GM21737 (cell line): ENCODE data around the gene SMNDC1.
"Not testable (repeated sequence)": the region's sequence is repeated elsewhere in the genome, so short reads cannot be mapped to it uniquely, and the experiment has no call there.

Source experiments
- ATAC-seq: cut with Tn5 transposase; IDR thresholded peaks from one replicate; pipeline ENCODE4 v1.9.1; 2021; ENCODE audit warnings: mild to moderate bottlenecking, moderate library complexity; ENCODE audit not compliant: unreplicated experiment

The SMNDC1 gene

DNA sequence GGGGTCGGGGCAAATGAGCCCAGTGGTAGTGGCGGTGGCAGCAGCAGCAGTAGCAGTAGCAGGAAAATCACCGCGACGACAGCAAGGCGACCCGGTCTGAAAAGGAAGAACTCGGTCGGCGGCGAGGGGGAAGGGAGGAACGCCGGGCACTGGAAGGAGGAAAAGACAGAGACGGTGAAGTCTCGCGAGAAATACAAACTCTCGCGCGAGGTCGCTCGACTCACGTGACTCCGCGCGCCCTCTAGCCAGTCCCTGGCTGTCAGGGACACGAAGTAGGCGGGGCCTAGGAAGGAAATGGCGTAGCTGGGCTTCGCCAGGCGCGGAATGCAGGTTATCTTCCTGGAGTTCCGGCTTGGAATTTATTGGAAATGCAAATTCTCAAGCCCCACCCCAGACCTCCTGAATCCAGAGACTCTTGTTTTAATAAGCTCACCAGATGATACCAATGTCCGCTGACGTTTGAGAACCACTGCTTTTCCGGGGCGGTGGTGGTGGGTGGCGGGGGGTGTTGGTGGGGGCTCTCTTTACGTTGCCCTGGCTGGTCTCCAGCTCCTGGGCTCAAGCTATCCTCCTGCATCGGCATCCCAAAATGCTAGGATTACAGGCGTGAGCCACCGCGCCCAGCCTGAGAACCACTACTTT is at the start of gene SMNDC1:
SMNDC1 (minus strand) TSS at position 141 of the 642 bp plus-strand sequence. CDS start 1,333 bp downstream, outside the sequence.
- ATAC-seq, result peak; percentile 91

DNA sequence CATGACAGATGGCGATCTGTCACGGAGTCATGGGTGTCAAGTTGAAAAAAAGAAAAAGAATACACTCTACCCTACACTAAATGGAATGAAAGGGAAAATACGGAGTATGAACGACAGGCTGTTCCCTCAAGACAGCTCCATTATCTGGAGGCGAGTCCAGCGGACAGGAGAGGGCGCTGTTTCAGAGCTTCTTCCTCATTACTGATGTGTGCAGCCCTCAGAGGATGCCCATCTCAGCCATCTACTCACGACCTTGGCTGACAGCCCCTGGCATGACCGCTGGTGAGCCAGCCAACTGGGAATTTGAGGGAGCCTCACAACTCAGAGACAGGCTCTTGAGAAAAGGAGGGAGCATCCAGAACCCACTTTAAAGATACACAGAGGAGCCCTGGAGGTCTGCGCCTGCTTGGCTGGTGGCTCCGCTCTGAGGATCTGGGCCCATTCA is 49.6 kb upstream of the SMNDC1 start:
- ATAC-seq, result no peak

DNA sequence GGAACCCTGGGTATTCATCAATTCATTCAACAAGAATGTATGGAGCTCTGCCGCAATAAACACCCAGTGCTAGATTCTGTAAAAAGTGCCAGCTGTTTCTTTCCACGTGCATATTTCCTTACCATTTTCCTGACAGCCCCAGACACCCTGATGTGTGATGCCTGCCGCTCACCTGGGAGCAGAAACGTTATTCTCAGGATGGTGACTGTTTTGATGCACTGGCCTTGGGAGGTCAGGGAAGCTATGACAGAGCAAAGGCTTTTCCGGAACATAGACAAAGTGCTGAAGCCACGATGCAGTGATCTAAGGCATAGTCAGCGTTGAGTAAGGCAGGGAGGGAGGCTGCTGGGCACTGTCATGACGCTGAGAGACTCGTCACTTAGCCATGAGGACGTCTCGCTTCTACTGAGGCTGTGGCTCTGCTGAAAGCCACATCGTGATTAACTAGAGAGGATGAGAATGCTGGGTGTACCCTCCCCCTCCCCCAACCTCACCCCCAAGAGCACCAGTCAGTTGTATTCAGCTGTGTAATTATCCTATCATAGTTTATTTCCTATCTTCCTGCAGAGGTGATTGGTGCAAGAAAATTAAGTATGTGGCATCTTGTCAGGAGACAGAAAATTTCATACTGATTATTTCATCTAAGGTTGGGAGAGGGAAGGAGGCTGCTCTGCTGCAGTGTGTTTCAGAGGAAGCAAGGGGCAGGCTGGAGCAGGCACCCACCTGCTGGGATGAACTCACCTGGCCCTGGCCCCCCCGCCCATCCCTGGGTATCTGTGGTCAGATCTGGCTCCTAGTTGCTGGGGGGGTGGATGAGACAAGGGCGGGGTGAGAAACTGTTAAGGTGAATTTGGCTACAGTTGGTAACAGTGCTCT is 48.8 kb upstream of the SMNDC1 start:
- ATAC-seq, result no peak

DNA sequence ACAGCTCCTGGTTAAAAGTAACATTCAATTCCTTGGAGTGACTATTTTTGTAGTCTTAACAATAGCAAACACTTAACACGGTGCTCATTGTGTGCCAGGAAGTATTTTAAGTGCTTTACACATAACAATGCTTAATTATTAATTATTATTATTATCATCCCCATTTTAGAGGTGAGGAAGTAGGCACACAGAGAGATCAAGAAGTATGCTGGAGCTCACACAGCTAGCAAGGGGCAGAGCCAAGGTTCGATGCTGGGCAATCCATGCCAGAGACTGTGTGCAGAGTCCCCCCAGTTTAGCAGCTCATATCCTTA is 48.2 kb upstream of the SMNDC1 start:
- ATAC-seq, result no peak

DNA sequence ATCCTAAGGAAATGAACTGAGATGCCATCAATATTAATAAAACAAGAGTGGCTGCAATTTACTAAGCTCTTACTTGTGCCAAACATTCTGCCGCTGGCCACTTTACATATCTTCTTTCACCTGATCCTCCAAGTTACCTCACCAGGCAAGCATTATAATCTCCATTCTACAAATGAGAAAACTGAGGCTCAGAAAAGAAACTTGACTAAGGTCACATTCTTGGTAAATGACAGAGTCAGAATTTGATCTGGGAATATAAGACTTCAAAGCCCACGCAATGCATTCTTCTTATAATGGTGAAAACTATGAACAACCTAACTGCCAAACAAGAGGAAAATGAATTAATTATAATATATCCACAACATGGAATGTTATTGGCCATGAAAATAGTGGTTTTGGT is 46.1 kb upstream of the SMNDC1 start:
- ATAC-seq, result no peak

DNA sequence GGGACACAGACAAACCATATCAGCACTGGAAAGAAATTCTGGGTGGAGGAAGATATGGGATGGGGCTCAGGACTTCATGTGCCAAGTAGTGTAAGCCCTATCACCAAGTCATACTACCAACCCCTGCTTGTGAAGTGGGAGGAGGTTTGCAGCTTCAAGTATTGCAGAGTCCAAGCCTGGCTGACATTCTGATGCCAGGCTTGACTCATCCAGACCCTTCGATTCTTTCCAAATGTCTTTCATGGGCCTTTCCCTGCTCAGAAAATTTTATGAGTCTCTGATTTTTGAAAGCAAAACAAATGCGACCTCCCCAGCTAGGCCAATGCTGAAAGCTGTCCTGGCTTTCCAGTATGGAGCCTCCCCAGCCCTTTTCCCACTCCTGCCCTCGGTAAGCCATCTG is 45.1 kb upstream of the SMNDC1 start:
- no peak for ATAC-seq

DNA sequence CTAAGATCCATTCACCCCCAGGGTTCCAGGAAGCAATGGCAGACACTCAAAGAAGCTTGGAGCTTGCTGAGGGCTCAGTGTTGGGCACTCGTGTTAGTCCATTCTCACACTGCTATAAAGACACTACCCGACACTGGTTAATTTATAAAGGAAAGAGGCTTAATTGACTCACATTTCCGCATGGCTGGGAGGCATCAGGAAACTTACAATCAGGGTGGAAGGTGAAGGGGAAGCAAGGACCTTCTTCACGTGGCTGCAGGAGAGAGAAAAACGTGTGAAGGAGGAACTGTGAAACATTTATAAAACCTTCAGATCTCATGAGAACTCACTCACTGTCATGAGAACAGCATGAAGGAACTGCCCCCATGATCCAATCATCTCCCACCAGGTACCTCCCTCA is 44.7 kb upstream of the SMNDC1 start:
- no peak for ATAC-seq

DNA sequence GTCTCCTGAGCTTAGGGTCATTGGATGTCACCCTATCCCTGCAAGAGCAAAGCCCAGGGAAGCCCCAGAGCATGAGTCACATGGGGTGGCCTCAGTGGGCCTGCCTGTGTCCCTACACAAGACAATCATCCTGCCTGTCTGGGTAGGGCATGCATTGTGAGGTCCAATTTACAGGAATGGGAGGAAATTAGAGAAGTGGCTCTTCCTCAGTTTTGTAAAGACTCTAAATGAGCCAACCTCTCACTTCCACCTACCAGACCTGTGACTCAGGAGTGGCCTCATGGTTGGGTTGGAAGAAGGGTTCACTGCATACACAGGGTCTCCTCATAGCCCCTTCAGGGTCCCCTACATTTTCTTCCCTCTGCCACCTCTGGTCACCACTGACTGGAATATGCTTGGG is 43.6 kb upstream of the SMNDC1 start:
- no peak for ATAC-seq

DNA sequence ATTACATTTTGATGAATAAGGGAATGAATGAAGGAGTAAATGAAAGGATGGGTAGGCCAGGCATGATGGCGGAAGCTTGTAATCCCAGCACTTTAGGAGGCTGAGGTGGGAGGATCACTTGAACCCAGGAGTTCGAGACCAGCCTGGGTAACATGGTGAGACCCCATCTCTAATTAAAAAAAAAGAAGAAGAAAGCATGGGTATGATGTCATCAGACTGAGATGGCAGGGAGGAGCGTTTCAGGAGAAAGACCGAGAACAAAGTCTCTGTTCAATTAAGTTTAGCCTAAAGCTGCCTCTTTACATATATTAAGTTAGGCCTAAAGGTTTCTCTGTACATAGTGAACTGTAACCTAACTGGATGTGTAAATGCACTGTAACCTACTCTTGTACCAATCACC is 42.2 kb upstream of the SMNDC1 start:
- no peak for ATAC-seq

DNA sequence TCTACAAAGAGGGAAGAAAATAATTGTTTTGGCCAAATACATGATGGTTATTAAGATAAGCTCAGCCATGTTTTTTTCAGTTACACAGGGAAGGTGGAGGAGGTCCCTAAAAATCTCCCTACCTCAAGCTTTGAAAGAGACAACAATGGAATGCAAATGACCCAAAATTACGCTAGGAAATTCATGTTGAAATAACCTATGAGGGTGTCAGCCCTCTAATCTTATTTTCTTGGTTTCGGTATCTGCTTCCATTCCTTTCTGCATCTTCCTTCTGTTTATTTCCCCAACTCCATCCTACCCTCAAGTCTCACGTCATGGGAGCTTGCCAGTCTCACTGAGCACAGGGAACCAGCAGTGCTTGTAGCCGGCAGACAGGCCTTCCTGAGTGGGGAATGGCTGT is 40.6 kb upstream of the SMNDC1 start:
- ATAC-seq, result no peak

DNA sequence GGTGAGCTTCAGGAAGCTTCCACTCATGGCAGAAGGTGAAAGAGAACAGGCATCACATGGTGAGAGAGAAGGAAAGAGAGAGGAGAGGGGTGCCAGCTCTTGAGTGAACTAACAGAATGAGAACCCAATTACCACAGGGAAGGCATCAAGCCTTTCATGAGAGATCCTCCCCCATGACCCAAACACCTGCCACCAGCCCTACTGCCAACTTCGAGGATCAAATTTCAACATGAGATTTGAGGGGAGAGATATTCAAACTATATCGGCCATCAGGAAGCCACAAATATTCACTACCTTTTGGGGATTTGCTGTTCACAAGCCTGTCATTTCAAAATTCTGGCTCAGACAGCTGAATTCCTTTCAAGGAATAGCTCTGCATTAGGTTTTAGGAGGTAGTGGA is 39.9 kb upstream of the SMNDC1 start:
- ATAC-seq, result no peak

DNA sequence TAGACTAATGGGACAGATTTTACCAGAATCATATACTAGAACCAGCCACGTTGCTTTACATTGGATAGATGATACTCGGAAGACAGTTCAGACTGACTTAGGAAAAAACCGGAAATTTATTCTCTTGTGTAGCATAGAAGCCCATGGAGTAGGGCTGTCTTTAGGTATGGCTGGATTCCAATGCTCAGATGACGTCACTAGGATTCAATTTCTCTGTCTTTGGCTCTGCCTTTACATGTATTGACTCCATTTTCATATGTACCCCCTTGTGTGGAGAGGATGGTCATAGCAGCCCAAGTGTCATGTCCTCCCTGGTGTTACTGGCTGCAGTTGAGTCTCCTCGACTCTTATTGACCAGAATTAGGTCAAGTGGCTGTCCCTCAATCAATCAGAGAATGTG is 39.2 kb upstream of the SMNDC1 start:
- no peak for ATAC-seq

DNA sequence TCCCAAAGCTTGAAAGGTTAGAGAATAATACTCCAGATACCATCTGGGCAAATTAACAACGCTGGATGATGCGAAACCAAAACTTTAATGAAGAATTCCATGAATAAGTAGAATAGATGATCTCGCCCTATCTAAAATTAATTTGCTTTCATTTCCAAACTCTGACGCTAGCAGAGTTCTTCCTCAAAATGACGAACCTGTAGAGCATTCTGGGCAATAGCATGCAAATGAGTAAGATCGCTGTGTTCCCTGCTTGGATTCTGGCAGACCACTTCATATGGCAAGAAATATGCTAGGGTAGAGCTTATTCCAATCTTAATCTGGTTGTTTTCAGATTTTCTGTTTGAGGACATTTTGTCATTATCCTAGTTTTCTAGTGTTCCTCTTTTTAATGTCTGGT is 36.1 kb upstream of the SMNDC1 start:
- ATAC-seq, result no peak

DNA sequence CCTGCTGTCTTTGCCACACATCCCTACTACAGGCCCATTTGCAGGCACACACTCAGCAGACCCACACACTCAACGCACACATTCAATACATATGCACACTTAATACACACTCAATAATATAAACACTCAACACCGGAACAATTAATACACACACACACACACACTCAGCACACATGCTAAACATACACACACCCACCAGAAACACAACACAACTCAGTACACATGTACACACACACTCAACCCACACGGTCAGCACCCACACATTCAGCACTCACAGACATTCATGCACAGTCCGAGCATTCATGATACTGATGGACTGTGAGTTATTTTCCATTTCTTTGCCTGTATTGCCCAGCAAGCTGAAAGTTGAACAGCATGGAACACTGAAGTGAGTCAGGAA is 35.4 kb upstream of the SMNDC1 start:
- no peak for ATAC-seq

DNA sequence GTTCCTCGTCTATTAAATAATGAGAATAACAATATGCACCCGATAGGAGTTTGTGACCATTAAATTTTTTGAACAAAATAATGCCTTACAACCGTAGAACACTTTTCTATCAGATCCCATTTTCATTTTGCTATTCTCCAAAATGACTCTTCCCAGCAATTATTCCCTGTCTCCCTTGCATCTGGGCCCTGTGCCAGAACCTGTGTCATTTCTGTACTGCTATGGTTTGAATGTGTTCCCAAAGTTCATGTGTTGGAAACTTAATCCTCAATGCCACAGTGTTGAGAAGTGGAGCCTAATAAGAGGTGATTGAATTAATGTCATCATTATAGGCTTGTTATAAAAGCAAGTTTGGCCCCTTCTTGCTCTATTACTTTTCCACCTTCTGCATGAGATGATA is 33.2 kb upstream of the SMNDC1 start:
- no peak for ATAC-seq

DNA sequence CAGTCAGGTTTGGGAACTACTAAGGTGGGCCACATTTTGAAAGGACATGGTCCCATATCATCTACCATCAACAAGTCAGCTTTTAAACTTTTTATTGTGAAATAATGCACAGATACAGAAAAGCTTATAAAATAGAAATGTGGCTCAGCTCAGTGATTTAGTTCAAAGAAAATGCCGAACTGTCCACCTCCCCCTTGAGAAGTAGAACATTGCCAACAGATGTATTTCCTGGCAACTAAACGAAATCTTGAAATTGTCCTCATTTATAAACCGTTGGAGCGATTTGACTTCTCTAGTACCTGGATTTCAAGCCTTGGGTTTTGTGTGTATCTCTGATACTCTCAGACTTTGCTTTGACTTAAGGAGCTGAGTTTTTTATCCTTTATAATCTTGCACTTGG is 32.7 kb upstream of the SMNDC1 start:
- ATAC-seq, result no peak

DNA sequence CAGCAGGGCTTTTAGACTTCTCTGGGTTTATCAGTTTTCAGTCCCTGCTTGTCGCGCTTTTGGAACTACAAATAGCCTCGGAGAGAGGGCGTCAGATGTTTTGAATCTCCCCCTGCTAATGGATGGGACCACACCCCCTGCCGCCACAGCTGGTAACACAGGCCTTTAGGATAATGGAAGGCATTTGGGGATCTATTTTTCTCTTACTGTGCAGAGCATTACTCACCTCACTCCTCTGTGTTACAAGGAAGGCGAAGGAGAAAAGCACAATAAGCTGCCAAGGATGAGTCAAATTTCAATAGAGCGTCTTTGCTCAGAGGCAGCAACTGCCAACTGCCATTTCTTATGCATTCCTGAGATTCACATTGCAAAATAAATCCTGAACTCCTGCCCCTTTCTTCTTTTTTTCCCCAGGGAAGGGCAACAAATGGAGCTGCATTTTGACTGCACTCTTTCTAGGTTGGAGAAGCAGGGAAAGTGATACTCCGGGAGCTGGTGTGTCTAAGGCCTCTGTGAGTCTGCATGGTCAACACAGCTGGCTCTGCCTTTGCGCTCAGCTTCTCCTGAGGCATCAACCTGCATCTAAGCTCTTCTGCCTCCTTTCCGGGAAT is 31.5 kb upstream of the SMNDC1 start:
- ATAC-seq, result no peak

DNA sequence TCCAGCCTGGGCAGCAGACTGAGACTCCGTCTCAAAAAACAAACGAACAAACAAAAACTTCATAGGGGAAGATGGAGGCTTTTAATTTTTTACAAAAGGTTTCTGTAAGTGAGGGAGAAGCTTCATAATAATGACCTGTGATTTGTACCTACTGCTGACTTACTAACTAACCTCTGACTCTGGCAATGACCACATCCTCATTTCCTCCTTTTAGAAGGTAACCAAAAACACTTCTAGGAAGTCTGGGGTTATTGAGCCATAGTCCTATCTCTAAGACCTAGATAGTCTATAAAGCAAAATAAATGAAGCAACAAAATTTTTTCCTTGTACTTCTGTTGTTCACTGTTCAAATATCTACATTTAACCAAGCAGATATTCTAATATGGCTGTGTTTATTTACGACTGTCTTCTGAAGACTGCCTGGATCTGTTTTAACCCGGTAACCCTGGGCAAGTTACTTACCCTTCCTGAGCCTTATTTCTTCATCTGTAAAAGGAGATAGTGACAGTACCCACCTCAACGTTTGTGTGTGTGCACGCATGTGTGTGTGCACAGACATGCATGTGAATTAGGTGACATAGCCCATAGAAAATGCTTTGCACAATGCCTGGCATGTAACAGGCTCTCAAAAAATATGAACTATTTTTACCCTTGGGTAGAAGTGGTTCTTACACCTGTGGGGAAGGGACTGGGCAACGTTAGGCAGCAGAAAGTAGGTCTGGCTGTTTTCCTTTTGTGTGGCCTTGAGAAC is 30.8 kb upstream of the SMNDC1 start:
- no peak for ATAC-seq

DNA sequence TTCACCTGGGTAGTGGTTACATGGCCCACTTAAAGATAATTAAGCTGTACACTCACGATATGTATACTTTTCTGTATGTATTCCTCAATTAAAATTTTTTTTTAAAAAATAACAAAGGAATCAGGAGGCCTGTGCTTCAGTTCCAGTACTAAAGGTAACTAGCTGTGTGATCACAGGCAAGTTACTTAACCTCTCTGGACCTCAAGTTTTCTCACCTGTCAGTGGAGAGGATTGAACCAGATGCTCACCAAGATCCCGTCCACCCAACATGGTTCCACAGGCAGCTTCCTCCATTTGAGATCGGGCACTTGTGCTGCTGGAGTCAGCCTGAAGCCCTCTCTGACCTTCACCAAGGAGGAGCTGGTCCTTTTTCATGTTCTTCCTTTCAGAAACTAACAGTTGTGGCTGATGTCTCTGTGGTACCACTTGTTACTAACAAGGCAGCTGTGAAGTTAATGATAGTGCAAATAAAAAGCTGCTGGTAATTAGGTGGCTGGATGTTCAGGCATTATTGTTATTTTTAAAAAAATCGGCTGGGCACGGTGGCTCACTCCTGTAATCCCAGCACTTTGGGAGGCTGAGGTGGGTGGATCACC is 29.4 kb upstream of the SMNDC1 start:
- ATAC-seq, result no peak

DNA sequence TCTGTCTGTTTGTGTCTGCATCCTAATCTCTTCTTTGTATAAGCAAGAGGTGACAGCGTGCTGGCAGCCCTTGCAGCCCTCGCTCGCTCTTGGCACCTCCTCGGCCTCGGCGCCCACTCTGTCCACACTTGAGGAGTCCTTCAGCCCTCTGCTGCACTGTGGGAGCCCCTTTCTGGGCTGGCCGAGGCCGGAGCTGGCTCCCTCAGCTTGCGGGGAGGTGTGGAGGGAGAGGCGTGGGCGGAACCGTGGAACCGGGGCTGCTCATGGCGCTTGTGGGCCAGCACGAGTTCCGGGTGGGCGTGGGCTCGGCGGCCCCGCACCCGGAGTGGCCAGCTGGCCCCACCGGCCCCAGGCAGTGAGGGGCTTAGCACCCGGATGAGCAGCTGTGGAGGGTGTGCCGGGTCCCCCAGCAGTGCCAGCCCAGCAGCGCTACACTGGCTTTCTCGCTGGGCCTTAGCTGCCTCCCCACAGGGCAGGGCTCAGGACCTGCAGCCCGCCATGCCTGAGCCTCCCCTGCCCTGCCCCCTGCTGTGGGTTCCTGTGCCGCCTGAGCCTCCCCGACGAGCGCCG is 26.6 kb upstream of the SMNDC1 start:
- not testable (repeated sequence) for ATAC-seq

DNA sequence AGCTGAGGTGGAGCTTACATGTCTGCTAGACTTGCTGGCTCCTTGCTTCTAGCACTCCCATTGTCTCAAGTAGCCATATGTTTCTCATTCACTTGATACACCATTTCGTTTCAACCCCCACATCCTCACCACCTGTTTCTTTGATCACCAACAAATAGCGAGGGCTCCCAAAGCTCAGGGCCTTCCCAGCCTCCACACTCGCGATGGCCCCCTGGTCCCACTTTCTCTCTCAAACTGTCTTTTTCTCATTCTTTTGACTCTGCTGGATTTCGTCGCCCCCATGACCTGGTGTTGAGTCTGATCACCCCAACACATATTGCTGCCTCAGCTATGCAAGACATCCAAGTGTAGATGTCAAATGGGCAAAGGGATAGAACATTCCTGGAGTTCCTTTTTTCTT is 26.0 kb upstream of the SMNDC1 start:
- no peak for ATAC-seq
